Germinal center (tissue), 1 donor: ENCODE measurements around the gene BICDL2.
"Not testable (repeated sequence)": the region's sequence is repeated elsewhere in the genome, so short reads cannot be mapped to it uniquely, and the experiment has no call there.

Experiments
- DNase-seq: peaks from one replicate; pipeline ENCODE4 v3.0.0; 2012; ENCODE audit warnings: mixed read lengths, low spot score

The BICDL2 gene, protein sequence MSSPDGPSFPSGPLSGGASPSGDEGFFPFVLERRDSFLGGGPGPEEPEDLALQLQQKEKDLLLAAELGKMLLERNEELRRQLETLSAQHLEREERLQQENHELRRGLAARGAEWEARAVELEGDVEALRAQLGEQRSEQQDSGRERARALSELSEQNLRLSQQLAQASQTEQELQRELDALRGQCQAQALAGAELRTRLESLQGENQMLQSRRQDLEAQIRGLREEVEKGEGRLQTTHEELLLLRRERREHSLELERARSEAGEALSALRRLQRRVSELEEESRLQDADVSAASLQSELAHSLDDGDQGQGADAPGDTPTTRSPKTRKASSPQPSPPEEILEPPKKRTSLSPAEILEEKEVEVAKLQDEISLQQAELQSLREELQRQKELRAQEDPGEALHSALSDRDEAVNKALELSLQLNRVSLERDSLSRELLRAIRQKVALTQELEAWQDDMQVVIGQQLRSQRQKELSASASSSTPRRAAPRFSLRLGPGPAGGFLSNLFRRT

DNA sequence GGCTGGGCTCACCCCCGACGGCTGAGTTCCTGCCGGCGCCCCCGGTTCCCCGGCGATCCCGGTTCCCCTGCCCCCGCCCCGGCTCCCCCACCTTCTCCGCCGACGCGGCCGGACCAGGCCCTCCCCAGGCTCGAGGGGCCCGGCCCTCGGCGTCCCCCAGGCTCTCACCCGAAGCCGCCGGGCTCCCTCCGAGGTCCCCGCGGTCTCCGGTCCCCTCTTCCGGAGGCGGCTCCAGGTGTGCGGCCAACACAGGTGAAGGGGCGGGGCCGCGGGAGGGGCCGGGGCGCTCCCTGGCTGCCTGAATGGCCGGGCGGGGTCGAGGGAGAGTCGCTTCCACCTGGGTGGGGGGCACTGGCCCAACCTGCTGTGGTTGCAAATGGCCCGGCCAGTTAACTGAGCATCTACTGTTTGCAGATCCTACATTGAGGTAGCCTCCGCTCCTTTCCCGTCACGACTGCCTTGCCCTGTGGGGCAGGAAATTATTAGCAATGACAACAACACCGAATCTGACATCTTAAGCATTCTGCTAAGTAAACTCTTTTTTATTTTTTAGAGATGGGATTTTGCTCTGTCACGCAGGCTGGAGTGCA is at the start of gene BICDL2:
Gene BICDL2, minus strand, starts transcription at position 219 of the 590 bp plus-strand sequence. CDS start 1,448 bp downstream, outside the sequence.
- no peak for DNase-seq

DNA sequence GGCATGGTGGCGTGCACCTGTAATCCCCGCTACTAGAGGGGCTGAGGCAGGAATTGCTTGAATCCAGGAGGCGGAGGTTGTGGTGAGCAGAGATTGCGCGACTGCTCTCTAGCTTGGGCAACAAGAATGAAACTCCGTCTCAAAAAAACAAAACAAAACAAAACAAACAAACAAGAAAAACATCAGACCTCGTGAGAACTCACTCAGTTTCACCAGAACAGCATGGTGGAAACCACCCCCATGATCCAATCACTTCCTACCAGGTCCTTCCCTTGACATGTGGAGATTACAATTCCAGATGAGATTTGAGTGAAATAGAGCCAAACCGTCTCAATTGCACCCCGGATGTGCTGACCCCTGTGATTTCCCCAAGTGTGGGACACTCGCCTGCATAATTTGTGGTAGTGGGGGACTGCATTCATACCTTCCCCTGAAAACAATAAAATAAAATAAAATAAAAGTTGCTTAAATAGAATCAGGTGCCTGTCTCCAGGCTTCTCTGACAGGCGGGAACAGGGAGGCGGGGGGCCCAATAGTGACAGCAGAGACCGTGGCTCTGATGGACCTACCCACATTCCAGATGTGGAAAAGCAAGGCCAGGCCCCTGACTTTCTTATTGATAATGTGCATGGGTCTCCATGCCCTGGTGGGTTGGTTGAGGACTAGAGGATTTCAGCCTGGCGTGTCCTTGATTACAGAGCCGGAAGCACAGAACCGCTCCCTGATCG is 49.3 kb upstream of the BICDL2 start:
- DNase-seq: no peak

GRCh38 chr16:3084969-3085670 is 48.4 kb upstream of the BICDL2 start:
- no peak for DNase-seq

DNA sequence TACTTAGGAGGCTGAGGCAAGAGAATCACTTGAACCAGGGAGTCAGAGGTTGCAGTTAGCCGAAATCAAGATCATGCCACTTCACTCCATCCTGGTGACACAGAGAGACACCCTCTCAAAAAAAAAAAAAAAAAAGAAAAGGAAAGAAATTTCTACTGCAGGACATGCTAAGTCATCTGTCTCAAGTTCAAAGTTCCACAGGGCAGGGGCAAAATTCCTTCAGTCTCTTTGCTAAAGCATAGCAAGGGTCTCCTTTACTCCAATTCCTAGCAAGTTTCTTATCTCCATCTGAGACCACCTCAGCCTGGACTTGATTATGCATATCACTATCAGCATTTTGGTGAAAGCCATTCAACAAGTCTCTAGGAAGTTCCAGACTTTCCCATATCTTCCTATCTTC is 47.7 kb upstream of the BICDL2 start:
- no peak for DNase-seq

DNA sequence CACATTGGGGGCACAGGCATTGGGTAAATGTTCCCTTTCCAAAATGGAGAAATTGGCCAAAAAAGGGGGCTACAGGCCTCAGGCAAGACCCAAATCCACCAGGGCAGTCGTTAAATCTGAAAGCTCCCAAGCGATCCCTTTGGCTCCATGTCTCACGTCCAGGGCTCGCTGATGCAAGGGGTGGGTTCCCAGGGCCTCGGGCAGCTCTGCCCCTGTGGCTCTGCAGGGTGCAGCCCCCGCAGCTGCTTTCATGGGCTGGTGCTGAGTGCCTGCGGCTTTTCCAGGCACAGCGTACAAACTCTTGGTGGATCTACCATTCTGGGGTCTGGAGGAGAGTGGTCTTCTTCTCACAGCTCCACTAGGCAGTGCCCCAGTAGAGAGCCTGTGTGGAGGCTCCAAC is 46.7 kb upstream of the BICDL2 start:
- not testable (repeated sequence) for DNase-seq

GRCh38 chr16:3081957-3082356 is 45.2 kb upstream of the BICDL2 start:
- DNase-seq: not testable (repeated sequence)

DNA sequence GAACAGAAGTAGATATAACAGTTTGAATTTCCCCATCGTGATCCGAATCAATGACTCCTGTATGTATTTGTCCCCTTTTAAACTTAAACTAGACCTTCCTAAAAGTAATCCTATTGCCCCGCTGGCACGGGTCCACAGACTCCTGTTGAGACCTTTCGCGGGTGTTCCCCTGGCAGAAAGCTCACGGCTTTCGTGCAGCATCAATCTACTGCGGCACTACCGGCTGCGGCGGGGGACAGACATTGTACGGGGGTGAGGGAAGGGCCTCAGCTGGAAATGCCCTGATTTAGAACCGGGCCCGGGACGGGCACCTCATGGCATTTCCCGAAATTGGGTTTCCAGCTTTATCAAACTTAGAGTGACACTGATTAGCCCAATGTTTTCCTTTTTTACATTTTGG is 43.3 kb upstream of the BICDL2 start:
- no peak for DNase-seq

- DNase-seq: no peak
Measured at GRCh38 chr16:3076577-3076976, 39.8 kb upstream of the BICDL2 start.

GRCh38 chr16:3075946-3076345 is 39.2 kb upstream of the BICDL2 start:
- DNase-seq: not testable (repeated sequence)

- DNase-seq: no peak
Measured at GRCh38 chr16:3075523-3075915, 38.8 kb upstream of the BICDL2 start.

DNA sequence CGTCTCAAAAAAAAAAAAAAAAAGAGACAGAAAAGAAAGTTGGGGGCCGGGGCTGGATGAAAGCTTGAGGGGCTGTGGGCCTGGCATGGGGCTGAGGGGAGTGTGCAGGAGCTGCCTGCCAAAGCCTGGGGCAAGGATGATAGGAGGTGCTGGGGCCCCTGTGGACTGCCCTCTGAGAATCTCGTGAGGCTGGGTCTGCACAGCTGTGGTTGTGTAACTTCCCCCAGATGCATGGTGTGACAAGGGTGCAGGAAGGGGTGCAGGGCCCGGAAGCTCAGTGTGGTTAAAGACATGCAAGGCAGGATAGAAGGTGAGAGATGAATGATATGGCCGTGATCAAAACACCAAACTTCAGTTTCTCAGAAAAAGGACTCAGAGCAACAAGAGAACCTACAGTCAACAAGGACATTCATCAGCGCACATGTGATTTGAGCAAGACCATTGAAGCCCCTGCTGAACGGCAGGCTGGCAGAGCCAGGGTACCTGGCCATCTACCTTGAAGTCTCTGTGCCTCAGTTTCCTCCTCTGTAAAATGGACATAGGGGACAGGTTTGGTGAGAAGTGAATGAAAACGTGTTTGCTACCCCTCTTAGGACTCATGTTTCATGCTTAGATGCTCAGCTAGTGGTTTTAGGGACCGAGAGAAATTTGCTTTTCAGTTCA is 38.2 kb upstream of the BICDL2 start:
- peak; percentile 37 for DNase-seq

- DNase-seq: no peak
Measured at GRCh38 chr16:3073448-3073847, 36.7 kb upstream of the BICDL2 start.

- DNase-seq: not testable (repeated sequence)
Measured at GRCh38 chr16:3072576-3073263, 36.0 kb upstream of the BICDL2 start.

DNA sequence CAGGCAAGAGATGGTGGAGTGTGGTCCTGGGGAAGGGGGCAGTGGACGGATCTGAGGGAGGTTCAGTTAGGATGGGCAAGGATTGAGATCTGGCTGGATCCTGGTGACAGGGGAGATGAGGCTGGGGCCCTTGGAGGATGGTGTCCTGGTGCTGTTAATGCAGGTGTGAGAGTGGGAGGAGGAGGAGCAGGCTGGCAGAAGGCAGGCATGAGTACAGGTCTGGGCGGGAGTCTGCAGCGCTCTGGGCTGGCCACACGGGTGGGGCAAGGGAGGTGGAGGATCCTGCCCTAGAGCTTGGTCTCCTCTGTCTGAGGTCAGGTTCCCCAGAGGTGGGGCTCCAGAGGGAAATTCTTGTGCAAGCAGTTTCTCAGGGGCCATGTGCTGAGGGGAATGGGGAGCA is 35.4 kb upstream of the BICDL2 start:
- not testable (repeated sequence) for DNase-seq

GRCh38 chr16:3071655-3072054 is 34.9 kb upstream of the BICDL2 start:
- no peak for DNase-seq

DNA sequence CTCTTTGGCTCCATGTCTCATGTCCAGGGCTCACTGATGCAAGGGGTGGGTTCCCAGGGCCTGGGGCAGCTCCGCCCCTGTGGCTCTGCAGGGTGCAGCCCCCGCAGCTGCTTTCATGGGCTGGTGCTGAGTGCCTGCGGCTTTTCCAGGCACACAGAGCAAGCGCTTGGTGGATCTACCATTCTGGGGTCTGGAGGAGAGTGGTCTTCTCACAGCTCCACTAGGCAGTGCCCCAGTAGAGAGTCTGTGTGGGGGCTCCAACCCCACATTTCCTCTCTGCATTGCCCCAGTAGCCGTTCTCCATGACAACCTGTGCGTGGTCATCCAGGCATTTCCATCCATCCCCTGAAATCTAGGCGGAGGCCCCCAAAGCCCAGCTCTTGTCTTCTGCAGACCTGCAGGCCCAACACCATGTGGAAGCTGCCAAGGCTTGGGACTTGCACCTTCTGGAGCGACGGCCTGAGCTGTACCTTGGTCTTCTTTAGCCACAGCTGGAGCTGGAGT is 33.9 kb upstream of the BICDL2 start:
- DNase-seq: no peak

DNA sequence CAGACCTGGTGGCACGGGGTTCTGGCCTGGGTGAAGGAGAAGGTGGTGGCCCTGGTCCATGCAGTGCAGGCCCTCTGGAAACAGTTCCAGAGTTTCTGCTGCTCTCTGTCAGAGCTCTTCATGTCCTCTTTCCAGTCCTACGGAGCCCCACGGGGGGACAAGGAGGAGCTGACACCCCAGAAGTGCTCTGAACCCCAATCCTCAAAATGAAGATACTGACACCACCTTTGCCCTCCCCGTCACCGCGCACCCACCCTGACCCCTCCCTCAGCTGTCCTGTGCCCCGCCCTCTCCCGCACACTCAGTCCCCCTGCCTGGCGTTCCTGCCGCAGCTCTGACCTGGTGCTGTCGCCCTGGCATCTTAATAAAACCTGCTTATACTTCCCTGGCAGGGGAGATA is 32.4 kb upstream of the BICDL2 start:
- DNase-seq: not testable (repeated sequence)

DNA sequence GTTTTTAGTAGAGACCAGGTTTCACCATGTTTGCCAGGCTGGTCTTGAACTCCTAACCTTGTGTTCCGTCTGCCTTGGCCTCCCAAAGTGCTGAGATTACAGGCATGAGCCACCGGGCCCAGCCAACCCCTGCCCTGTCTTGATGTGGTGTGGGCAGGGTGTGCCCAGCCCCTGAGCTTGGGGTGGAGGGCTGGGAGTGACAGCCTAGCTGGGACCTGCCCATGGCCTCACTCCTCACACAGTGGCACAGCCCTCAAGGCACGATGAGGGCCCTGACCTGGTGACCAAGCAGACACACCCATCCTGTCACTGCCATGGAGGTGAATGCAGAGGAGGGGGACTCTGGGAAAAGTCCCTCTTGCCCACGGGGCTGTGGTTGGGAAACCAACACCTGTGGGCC is 31.7 kb upstream of the BICDL2 start:
- DNase-seq: no peak

GRCh38 chr16:3066440-3066748 is 29.6 kb upstream of the BICDL2 start:
- no peak for DNase-seq

DNA sequence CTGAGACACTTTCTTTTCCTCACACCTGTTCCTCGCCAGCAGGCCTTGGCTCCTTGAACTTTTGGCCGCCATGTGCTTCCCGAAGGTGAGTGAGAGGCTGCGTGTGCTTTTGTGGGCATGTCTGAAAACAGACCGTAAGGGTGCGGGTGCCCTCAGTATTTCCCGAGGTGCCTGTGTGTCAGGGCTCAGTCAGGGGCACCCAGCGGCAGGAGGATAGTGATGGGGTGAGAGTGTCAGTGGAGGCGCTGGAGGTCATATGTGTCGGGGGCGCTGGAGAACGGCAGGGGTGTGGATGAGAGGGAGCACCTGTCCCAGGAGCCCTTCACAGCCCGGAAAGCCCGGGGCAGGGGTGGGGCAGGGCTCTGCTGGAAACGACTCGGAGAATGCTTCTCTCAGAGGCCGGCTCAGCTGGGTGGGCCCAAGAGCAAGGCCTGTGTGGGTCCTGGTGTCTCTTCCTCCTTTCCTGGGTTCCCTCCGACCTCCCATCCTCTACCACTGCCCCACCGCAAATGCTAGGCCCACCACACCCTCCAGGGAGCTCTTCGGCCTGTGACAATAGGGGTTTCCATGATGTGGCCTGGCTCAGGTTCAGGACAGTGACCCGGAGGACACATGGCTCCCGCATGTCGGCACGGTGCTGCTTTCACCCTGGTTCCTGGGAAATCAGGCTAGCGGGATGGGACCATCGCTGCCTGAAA is 29.1 kb upstream of the BICDL2 start:
- no peak for DNase-seq
